Smooth muscle cell (in vitro differentiated cells): ENCODE data around the gene CFAP45. TPM values are rescaled to one million over a fixed set of nuclear protein-coding genes. Genes with fewer than 3 reads are reported as not detected.

Experiments
- DNase-seq: peaks from one replicate; lab custom pipeline; 2025; ENCODE audit not compliant: unreplicated experiment; lab: John Stamatoyannopoulos, UW
- H2AFZ ChIP-seq: fragments of 200-600 bp; sonication (generic); 2 replicates; pipeline ENCODE4 v1.6.0; 2016; ENCODE audit warnings: antibody characterized with exemption, low read depth, mild to moderate bottlenecking
- H3F3A ChIP-seq: fragments of 200-600 bp; sonication (generic); 2 replicates; pipeline ENCODE4 v1.6.0; 2017; ENCODE audit warnings: antibody characterized with exemption, low read depth
- H3K27ac ChIP-seq: fragments of 200-600 bp; sonication (generic); 2 replicates; pipeline ENCODE4 v1.5.1; 2016; ENCODE audit warnings: low read depth, mild to moderate bottlenecking
- H3K27me3 ChIP-seq: fragments of 200-600 bp; sonication (generic); 2 replicates; pipeline ENCODE4 v1.6.1; 2016; ENCODE audit warnings: low read depth, mild to moderate bottlenecking
- H3K36me3 ChIP-seq: fragments of 200-600 bp; sonication (generic); 2 replicates; pipeline ENCODE4 v1.5.1; 2016; ENCODE audit warnings: low read depth
- H3K4me1 ChIP-seq: fragments of 200-600 bp; sonication (generic); 2 replicates; pipeline ENCODE4 v1.5.1; 2016; ENCODE audit warnings: low read depth
- H3K4me2 ChIP-seq: fragments of 200-600 bp; sonication (generic); 2 replicates; pipeline ENCODE4 v1.6.0; 2016; ENCODE audit warnings: mild to moderate bottlenecking
- H3K4me3 ChIP-seq: fragments of 200-600 bp; sonication (generic); 2 replicates; pipeline ENCODE4 v1.5.1; 2016; ENCODE audit warnings: mild to moderate bottlenecking
- H3K79me2 ChIP-seq: fragments of 200-600 bp; sonication (generic); 2 replicates; pipeline ENCODE4 v1.6.0; 2016; ENCODE audit warnings: low read depth, mild to moderate bottlenecking
- H3K9ac ChIP-seq: fragments of 200-600 bp; sonication (generic); 2 replicates; pipeline ENCODE4 v1.6.0; 2016; ENCODE audit warnings: low read depth
- H3K9me3 ChIP-seq: fragments of 200-600 bp; sonication (generic); replicated peaks from 2 replicates; pipeline ENCODE4 v1.5.1; 2016; ENCODE audit warnings: low read depth
- H4K20me1 ChIP-seq: fragments of 200-600 bp; sonication (generic); 2 replicates; pipeline ENCODE4 v1.6.0; 2016; ENCODE audit warnings: low read depth
- WGBS: methylation state at CpG from one replicate; pipeline ENCODE4 v1.1.7; 2016; ENCODE audit warnings: low lambda C conversion rate; 5-methylcytosine and 5-hydroxymethylcytosine counted together
- polyA plus RNA-seq: library from polyadenylated mRNA; unstranded; fragments of >200 nt; fragmentation: Nextera tagmentation; extraction: Ambion mirVana; gene quantifications from 2 replicates; pipeline ENCODE4 v1.2.1, GENCODE V29; 2016
- total RNA-seq: library from RNA; depleted of rRNA; stranded (reverse); fragments of >200 nt; gene quantifications from 2 replicates; pipeline ENCODE4 v1.2.3, GENCODE V29; 2014
- TF ChIP-seq, protein P1 (sequence below): fragments of 200-600 bp; sonication (generic); IDR thresholded peaks from 2 replicates; pipeline ENCODE4 v1.5.1; 2017; ENCODE audit warnings: borderline replicate concordance, mild to moderate bottlenecking, antibody characterized with exemption; ENCODE audit not compliant: insufficient read depth, poor library complexity, severe bottlenecking

Gene CFAP45
- total and polyA plus RNA-seq, 2 experiments from 2014 or later, result 1.2 to 1.3 TPM

DNA sequence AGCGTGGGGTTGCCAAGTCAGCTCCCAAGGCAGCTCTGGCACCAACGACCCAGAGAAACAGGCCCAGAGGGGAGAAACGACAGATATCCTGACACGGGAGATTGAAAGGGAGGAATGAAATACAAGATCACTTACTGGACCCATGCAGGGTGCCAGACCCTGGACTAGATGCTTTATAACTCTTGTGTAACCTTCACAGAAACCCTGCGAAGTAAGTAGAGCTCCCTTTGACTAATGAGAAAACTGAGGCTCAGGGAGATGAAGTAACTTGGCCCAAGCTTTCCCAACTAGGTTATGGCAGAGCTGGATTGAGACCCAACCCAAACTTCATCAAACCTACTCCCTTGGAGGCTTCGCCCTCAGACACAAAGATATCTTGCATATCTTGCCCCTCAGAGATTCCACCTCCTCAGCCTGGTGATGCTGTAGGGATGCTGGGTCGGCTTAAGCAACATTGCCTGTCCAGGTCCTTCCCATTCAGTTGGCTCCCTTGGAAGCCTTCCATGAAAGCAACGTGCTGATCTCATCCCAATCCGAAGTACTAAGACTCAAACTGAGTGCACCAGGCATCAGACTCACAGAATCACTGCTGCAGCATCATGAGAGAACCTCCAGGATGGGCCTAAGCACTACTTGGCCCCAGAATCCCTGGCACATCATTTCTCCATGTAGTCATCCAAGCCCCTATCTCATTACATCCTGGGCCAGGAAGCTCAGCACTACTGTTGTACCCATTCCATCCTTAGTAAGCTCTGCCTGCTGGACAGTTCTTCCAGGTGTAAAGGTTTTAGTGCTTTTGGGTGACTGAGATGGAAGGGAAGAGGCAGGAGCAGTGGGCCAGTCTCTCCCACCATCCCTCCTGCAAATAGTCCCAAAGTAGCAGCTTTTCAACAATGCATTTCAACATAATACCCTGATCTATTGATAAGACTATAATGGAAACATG, 46.5 kb upstream of the CFAP45 start:
- Histone ChIP-seq H2AFZ (peak overlapping the region; percentile 48), H3K36me3 (no peaks in the 10 kb centered on the region), H3F3A (no peaks in the 10 kb centered on the region), H3K27me3 (peaks cover 6% of the 10 kb centered on the region), H3K4me3 (peak overlapping the region; percentile 58), H3K4me2 (peak overlapping the region; percentile 90), H3K4me1 (peaks cover 21% of the 10 kb centered on the region), H3K79me2 (no peaks in the 10 kb centered on the region), H3K9me3 (no peaks in the 10 kb centered on the region), H3K27ac (no peak overlapping the region), H3K9ac (no peak overlapping the region), H4K20me1 (no peaks in the 10 kb centered on the region)
- TF ChIP-seq, protein P1, sequence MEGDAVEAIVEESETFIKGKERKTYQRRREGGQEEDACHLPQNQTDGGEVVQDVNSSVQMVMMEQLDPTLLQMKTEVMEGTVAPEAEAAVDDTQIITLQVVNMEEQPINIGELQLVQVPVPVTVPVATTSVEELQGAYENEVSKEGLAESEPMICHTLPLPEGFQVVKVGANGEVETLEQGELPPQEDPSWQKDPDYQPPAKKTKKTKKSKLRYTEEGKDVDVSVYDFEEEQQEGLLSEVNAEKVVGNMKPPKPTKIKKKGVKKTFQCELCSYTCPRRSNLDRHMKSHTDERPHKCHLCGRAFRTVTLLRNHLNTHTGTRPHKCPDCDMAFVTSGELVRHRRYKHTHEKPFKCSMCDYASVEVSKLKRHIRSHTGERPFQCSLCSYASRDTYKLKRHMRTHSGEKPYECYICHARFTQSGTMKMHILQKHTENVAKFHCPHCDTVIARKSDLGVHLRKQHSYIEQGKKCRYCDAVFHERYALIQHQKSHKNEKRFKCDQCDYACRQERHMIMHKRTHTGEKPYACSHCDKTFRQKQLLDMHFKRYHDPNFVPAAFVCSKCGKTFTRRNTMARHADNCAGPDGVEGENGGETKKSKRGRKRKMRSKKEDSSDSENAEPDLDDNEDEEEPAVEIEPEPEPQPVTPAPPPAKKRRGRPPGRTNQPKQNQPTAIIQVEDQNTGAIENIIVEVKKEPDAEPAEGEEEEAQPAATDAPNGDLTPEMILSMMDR, result no peak
- 51% methylated on average over 9 of the region's 9 CpGs for WGBS
- DNase-seq, result no peak

DNA sequence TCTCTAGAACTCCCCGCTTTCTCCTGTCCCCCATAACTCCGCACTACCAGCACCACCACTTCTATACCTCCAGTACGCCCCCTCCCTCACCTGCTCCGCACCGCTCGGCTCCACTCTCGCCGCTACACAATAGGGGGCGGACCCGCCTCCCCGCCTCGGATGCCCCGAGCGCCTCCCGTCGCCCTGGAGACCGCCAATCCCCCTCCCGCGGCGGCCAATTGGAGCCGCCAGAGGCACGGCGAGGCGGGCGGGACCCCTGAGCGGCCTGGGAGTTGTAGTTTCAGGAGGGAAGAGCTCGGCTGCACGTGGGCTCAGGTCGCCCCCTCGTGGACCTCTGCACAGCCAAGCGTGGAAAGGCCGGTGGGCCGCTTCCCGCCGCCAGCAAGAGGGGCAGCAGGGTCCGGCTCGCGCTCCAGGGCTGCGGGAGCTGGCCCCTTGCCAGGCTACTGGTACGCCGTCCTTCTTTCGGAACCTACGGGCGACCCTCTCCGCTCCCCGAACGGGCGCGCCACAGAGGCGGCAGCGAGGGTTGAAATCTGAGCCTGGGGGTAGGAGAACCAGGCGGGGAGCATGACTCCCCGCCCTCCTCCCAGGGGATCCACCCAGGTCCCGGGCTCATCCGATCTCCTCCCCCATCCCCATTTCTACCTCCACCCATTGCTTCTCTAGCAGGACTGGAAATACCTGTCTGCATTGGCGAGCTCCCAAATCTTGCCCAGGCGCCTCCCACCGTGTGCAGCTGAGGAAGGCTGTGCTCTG, 45.7 kb upstream of the CFAP45 start, which contains the start of gene IGSF9:
Gene IGSF9, minus strand, starts transcription at position 131 of the 759 bp plus-strand sequence. CDS start 2,159 bp downstream, outside the sequence.
- DNase-seq, result peak; percentile 48
- no peak within 1 kb of the TSS for H3K9ac ChIP-seq

DNA sequence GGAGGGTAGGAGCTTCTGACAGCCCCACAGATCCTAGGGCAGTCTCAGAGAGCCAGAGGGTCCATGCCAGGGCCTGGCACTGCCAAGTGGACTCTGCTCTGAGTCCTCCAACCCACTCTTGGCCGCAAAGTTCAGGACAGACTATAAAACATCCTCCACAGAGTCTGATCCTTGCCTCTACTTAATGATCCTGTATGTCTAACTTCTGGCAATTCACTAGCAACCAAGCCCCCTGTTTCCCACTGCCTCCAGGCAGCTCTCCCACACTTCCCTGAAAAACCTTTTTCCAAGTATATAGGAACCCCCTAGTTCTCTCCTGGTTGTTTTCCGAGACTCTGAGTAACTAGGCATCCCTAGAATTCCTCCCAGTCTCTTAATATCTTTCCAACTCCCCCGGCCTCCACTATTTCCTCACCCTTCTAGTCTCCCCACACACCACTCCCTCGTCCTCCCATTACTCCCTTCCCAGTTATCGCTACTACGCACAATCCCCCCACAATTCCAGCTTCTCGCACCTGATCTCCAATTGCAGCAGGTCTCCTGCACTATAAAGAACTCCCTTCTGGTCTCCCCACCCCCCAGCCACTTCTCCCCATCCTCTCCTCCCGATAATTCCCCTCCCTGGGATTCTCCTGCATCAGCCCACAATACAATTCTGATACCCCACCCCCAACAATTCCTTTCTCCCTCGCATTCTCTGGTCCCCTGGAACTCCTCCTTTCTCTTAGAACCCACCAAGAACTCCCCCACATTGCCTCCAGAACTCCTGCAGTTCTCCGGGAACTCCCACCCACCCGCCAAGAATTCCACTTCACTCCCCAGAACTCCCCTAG, 44.9 kb upstream of the CFAP45 start:
- H2AFZ ChIP-seq, result peak overlapping the region; percentile 48
- TF ChIP-seq, protein P1, result no peak
- H4K20me1 ChIP-seq, result no peaks in the 10 kb centered on the region
- H3F3A ChIP-seq, result no peaks in the 10 kb centered on the region
- H3K4me2 ChIP-seq, result peak overlapping the region; percentile 90
- DNase-seq, result no peak
- no peaks in the 10 kb centered on the region for H3K79me2 ChIP-seq
- H3K4me1 ChIP-seq, result peaks cover 34% of the 10 kb centered on the region
- peak overlapping the region; percentile 58 for H3K4me3 ChIP-seq
- WGBS, result 22% methylated on average over 10 of the region's 11 CpGs
- no peaks in the 10 kb centered on the region for H3K9me3 ChIP-seq
- no peak overlapping the region for H3K9ac ChIP-seq
- no peak overlapping the region for H3K27ac ChIP-seq
- H3K36me3 ChIP-seq, result no peaks in the 10 kb centered on the region
- peaks cover 6% of the 10 kb centered on the region for H3K27me3 ChIP-seq

More for the DNA sequence above, 45.7 kb upstream of the CFAP45 start, which contains the start of gene IGSF9:
- Histone ChIP-seq H3K9me3 (no peaks in the 10 kb centered on the region), H3K4me1 (peaks cover 30% of the 10 kb centered on the region), H3K27me3 (peaks cover 6% of the 10 kb centered on the region), H3K27ac (no peak within 1 kb of the TSS), H4K20me1 (no peaks in the 10 kb centered on the region), H3K4me3 (peak within 1 kb of the TSS; percentile 58), H3K4me2 (peak within 1 kb of the TSS; percentile 90), H2AFZ (peak within 1 kb of the TSS; percentile 48), H3K36me3 (no peaks in the 10 kb centered on the region), H3F3A (no peaks in the 10 kb centered on the region), H3K79me2 (no peaks in the 10 kb centered on the region)
- WGBS, result 1% methylated on average over 57 of the region's 58 CpGs
- TF ChIP-seq, protein P1, result peak; percentile 42
